ENCODE data around the gene KCNRG.

The KCNRG gene

GRCh38 chr13:50026788-50027473 lies 11.7 kb downstream of the KCNRG start:
- no peak overlapping the region for H3K4me3 ChIP-seq (ENCODE audit: low read length)
- H3K4me2 ChIP-seq (ENCODE audit: low read length), result no peak overlapping the region
- no peak overlapping the region for H3K27ac ChIP-seq (ENCODE audit: low read depth, low read length)
- peaks cover 23% of the 10 kb centered on the region for H3F3A ChIP-seq (ENCODE audit: control insufficient read depth, insufficient read depth)
- H3K9me2 ChIP-seq (replicated peaks; ENCODE audit: control insufficient read depth, low read length), result no peaks in the 10 kb centered on the region
- H3K79me2 ChIP-seq (ENCODE audit: control insufficient read depth, low read length), result no peaks in the 10 kb centered on the region
- H3K4me1 ChIP-seq (ENCODE audit: control insufficient read depth, low read length), result no peaks in the 10 kb centered on the region
- no peaks in the 10 kb centered on the region for H3K9me3 ChIP-seq (ENCODE audit: control insufficient read depth, insufficient read depth, low read length)
- no peaks in the 10 kb centered on the region for H4K20me1 ChIP-seq (ENCODE audit: control insufficient read depth, insufficient read depth, low read depth, low read length)
- H3K36me3 ChIP-seq (ENCODE audit: control insufficient read depth, low read length), result peaks cover 36% of the 10 kb centered on the region
- TF ChIP-seq CTCF (IDR thresholded peaks at IDR 0.05; ENCODE audit: low read depth, low read length, poor library complexity, severe bottlenecking) (no peak), EZH2phosphoT487 (IDR thresholded peaks at IDR 0.05; ENCODE audit: borderline replicate concordance, low read length) (no peak)
- H3K27me3 ChIP-seq (ENCODE audit: control insufficient read depth, low read length), result no peaks in the 10 kb centered on the region

GRCh38 chr13:50030315-50030714 lies 15.1 kb downstream of the KCNRG start:
- Histone ChIP-seq H3K36me3 (ENCODE audit: control insufficient read depth, low read length) (peaks cover 7% of the 10 kb centered on the region), H3K79me2 (ENCODE audit: control insufficient read depth, low read length) (no peaks in the 10 kb centered on the region), H3F3A (ENCODE audit: control insufficient read depth, insufficient read depth) (peaks cover 44% of the 10 kb centered on the region), H3K27ac (ENCODE audit: low read depth, low read length) (no peak overlapping the region), H4K20me1 (ENCODE audit: control insufficient read depth, insufficient read depth, low read depth, low read length) (no peaks in the 10 kb centered on the region), H3K4me2 (ENCODE audit: low read length) (no peak overlapping the region), H3K27me3 (ENCODE audit: control insufficient read depth, low read length) (no peaks in the 10 kb centered on the region), H3K4me1 (ENCODE audit: control insufficient read depth, low read length) (peaks cover 16% of the 10 kb centered on the region), H3K4me3 (ENCODE audit: low read length) (no peak overlapping the region), H3K9me3 (ENCODE audit: control insufficient read depth, insufficient read depth, low read length) (no peaks in the 10 kb centered on the region), H3K9me2 (replicated peaks; ENCODE audit: control insufficient read depth, low read length) (no peaks in the 10 kb centered on the region)
- no peak for TF ChIP-seq EZH2phosphoT487 (IDR thresholded peaks at IDR 0.05; ENCODE audit: borderline replicate concordance, low read length)
- no peak for TF ChIP-seq CTCF (IDR thresholded peaks at IDR 0.05; ENCODE audit: low read depth, low read length, poor library complexity, severe bottlenecking)

GRCh38 chr13:50033725-50034124 lies 18.5 kb downstream of the KCNRG start:
- no peak overlapping the region for H3K4me2 ChIP-seq (ENCODE audit: low read length)

More at GRCh38 chr13:50033725-50034124, 18.5 kb downstream of the KCNRG start:
- H3K36me3 ChIP-seq (ENCODE audit: control insufficient read depth, low read length), result no peaks in the 10 kb centered on the region
- no peaks in the 10 kb centered on the region for H3K9me3 ChIP-seq (ENCODE audit: control insufficient read depth, insufficient read depth, low read length)
- H3F3A ChIP-seq (ENCODE audit: control insufficient read depth, insufficient read depth), result peaks cover 69% of the 10 kb centered on the region
- peaks cover 16% of the 10 kb centered on the region for H3K4me1 ChIP-seq (ENCODE audit: control insufficient read depth, low read length)
- H4K20me1 ChIP-seq (ENCODE audit: control insufficient read depth, insufficient read depth, low read depth, low read length), result no peaks in the 10 kb centered on the region
- TF ChIP-seq CTCF (IDR thresholded peaks at IDR 0.05; ENCODE audit: low read depth, low read length, poor library complexity, severe bottlenecking) (no peak), EZH2phosphoT487 (IDR thresholded peaks at IDR 0.05; ENCODE audit: borderline replicate concordance, low read length) (no peak)
- no peaks in the 10 kb centered on the region for H3K27me3 ChIP-seq (ENCODE audit: control insufficient read depth, low read length)
- H3K9me2 ChIP-seq (replicated peaks; ENCODE audit: control insufficient read depth, low read length), result no peaks in the 10 kb centered on the region
- H3K79me2 ChIP-seq (ENCODE audit: control insufficient read depth, low read length), result no peaks in the 10 kb centered on the region
- peak overlapping the region; percentile 18 for H3K27ac ChIP-seq (ENCODE audit: low read depth, low read length)
- H3K4me3 ChIP-seq (ENCODE audit: low read length), result no peak overlapping the region
